K562 (cell line): Measurements from ENCODE around the gene ZBTB46. TPM values are rescaled to one million over a fixed set of nuclear protein-coding genes. Genes with fewer than 3 reads are reported as not detected.

ENCODE experiments used
- ATAC-seq: fragments of 200-7000 bp; cut with Tn5 transposase; 3 replicates; pipeline ENCODE4 v1.9.1; 2020; ENCODE audit warnings: moderate library complexity
- BruUV-seq: library from RNA; stranded (reverse); fragments of 400-500 nt; replicated peaks from 2 replicates; lab custom pipeline; 2021; lab: Mats Ljungman, UMichigan
- CTCF ChIA-PET: fragments of 300-600 bp; formaldehyde crosslinking; extraction: SDS; loops from one replicate; lab custom pipeline; 2021; ENCODE audit warnings: low intra/inter-chr PET ratio; lab: Yijun Ruan, JAX
- POLR2A ChIA-PET: fragments of 300-600, 350-650 bp; sonication (Branson Sonifier 250); formaldehyde crosslinking; extraction: SDS; loops from one replicate; lab custom pipeline; 2021; ENCODE audit warnings: antibody characterized with exemption, inconsistent platforms; lab: Yijun Ruan, JAX
- DNase-seq, 4 experiments: peaks; one replicate each; pipeline versions ENCODE4 v3.0.0 to v3.0.0-alpha.2; 2011 to 2018; ENCODE audit warnings: low spot score in 3 of 4, mixed read lengths in 3 of 4; ENCODE audit errors: extremely low read depth in 1 of 4
- FAIRE-seq: peaks from 2 replicates; lab custom pipeline; 2011; peaks lifted over from hg19 to GRCh38; lab: Jason Lieb, UNC
- H2AFZ ChIP-seq: 2 replicates; pipeline ENCODE4 v1.6.0; 2011; ENCODE audit warnings: low read depth, low read length, control low read depth, inconsistent platforms
- H3K27ac ChIP-seq: fragments of 200-600 bp; 3 replicates; pipeline ENCODE4 v1.8.0; 2011; ENCODE audit warnings: low read depth, mild to moderate bottlenecking, control low read depth, inconsistent platforms, low read length, moderate library complexity, mixed read lengths; ENCODE audit errors: extremely low read depth
- H3K27me3 ChIP-seq, 2 experiments: fragments of 300-600 bp in 1 of 2; 2 replicates in 1 of 2; 3 replicates in 1 of 2; pipeline versions ENCODE4 v1.6.0 to v1.8.0; 2011; ENCODE audit warnings: inconsistent platforms in 2 of 2, low read length in 2 of 2, mild to moderate bottlenecking in 1 of 2, mixed read lengths in 1 of 2, moderate library complexity in 1 of 2; ENCODE audit not compliant: control insufficient read depth in 2 of 2, insufficient read depth in 2 of 2
- H3K36me3 ChIP-seq: fragments of 300-600 bp; 3 replicates; pipeline ENCODE4 v1.8.0; 2011; ENCODE audit warnings: mild to moderate bottlenecking, low read length, inconsistent platforms; ENCODE audit not compliant: control insufficient read depth, insufficient read depth
- H3K4me1 ChIP-seq, 2 experiments: fragments of 200-600 bp in 1 of 2; replicated peaks in 1 of 2; 2 replicates in 1 of 2; 3 replicates in 1 of 2; pipeline versions ENCODE4 v1.5.1 to v1.8.0; 2011; ENCODE audit warnings: inconsistent platforms in 2 of 2, low read length in 2 of 2, mild to moderate bottlenecking in 1 of 2, mixed read lengths in 1 of 2, moderate library complexity in 1 of 2; ENCODE audit not compliant: control insufficient read depth in 2 of 2, insufficient read depth in 2 of 2
- H3K4me2 ChIP-seq: 2 replicates; pipeline ENCODE4 v1.6.1; 2011; ENCODE audit warnings: low read length, control low read depth, inconsistent platforms, mixed read lengths; ENCODE audit not compliant: insufficient read depth
- H3K4me3 ChIP-seq: fragments of 200-600 bp; sonication (generic), shearing (Covaris generic); 2 replicates; pipeline ENCODE4 v1.5.1; 2016; ENCODE audit warnings: control low read depth, inconsistent platforms
- H3K79me2 ChIP-seq: fragments of 200-600 bp; 3 replicates; pipeline ENCODE4 v1.8.0; 2011; ENCODE audit warnings: low read length, inconsistent platforms; ENCODE audit not compliant: control insufficient read depth, insufficient read depth
- H3K9ac ChIP-seq, 2 experiments: 2 replicates each; pipeline versions ENCODE4 v1.6.0 to v1.6.1; 2011; ENCODE audit warnings: low read depth in 2 of 2, low read length in 2 of 2, control low read depth in 1 of 2, inconsistent platforms in 1 of 2, mild to moderate bottlenecking in 1 of 2, mixed read lengths in 1 of 2; ENCODE audit not compliant: insufficient read depth in 1 of 2
- H3K9me1 ChIP-seq: one replicate; pipeline ENCODE4 v1.6.0; 2011; ENCODE audit warnings: inconsistent platforms, mild to moderate bottlenecking, low read length, moderate library complexity; ENCODE audit not compliant: control insufficient read depth, insufficient read depth
- H3K9me3 ChIP-seq: replicated peaks from 2 replicates; pipeline ENCODE4 v1.5.1; 2011; ENCODE audit warnings: low read depth, low read length, inconsistent platforms; ENCODE audit not compliant: control insufficient read depth, insufficient read depth
- H4K20me1 ChIP-seq: replicated peaks from 2 replicates; pipeline ENCODE4 v1.6.1; 2011; ENCODE audit warnings: low read length, inconsistent platforms, mixed read lengths; ENCODE audit not compliant: control insufficient read depth, insufficient read depth
- KDM4B ChIP-seq, 2 experiments: fragments of 450-650 bp in 1 of 2; sonication (generic) in 1 of 2; IDR thresholded peaks; 2 replicates each; pipeline ENCODE4 v1.6.1; 2016 to 2017; ENCODE audit warnings: borderline replicate concordance in 2 of 2, antibody characterized with exemption in 1 of 2, low read depth in 1 of 2, mild to moderate bottlenecking in 1 of 2
- RFX1 ChIP-seq: fragments of 450-650 bp; IDR thresholded peaks from 2 replicates; pipeline ENCODE4 v1.6.1; 2016; ENCODE audit warnings: mild to moderate bottlenecking, moderate library complexity
- ZNF121 ChIP-seq: sonication (generic); formaldehyde crosslinking; conservative IDR thresholded peaks from 2 replicates; pipeline ENCODE4 v1.8.0; 2022; ENCODE audit warnings: missing genetic modification reagents
- ZNF175 ChIP-seq: fragments of 200-800 bp; sonication (Bioruptor generic); IDR thresholded peaks from 2 replicates; pipeline ENCODE4 v1.6.1; 2016; ENCODE audit warnings: low read depth, mild to moderate bottlenecking, missing genetic modification characterization, missing compliant biosample characterization
- WGBS: fragments of 100-300 bp; shearing (Covaris generic); methylation state at CpG from one replicate; pipeline ENCODE4 v1.1.6; 2016; ENCODE audit warnings: low coverage, mixed read lengths; ENCODE audit not compliant: insufficient coverage; ENCODE audit errors: missing lambda C conversion rate; 5-methylcytosine and 5-hydroxymethylcytosine counted together
- in situ Hi-C: fragments of 300-500 bp; cut with MboI; formaldehyde crosslinking; loops from 4 replicates; pipeline ENCODE4 v1.15.0; 2018; ENCODE audit warnings: inconsistent platforms, mixed read lengths
- intact Hi-C: fragments of 100-400 bp; cut with micrococcal nuclease; formaldehyde crosslinking; loops from 2 replicates; pipeline ENCODE4 v1.14.2; 2022
- polyA plus RNA-seq, 8 experiments: library from polyadenylated mRNA; depleted of rRNA in 4 of 8; stranded (reverse) in 5 of 8; unstranded in 3 of 8; fragments of >200 nt; fragmentation: Nextera tagmentation in 2 of 8; fragmentation: Illumina TruSeq in 1 of 8; extraction: Ambion mirVana in 2 of 8; extraction: Trizol in 1 of 8; gene quantifications; 2 replicates each; pipeline versions ENCODE4 v1.2.1 to v1.2.3, GENCODE V29; 2011 to 2014; ENCODE audit warnings: inconsistent platforms in 1 of 8, missing spikeins in 1 of 8
- total RNA-seq, 7 experiments: library from RNA; depleted of rRNA in 6 of 7; stranded (reverse); fragments of >200 nt in 6 of 7; fragmentation: Illumina TruSeq in 2 of 7; extraction: Trizol in 2 of 7; gene quantifications; 2 replicates each; pipeline versions ENCODE4 v1.2.1 to v1.2.3, GENCODE V29; 2011 to 2021; ENCODE audit warnings: low replicate concordance in 1 of 7
- TF ChIP-seq, protein P1 (sequence below): fragments of 250-450 bp; sonication (Bioruptor Pico); IDR thresholded peaks from 2 replicates; pipeline ENCODE4 v1.8.0; 2022; ENCODE audit warnings: moderate library complexity, mild to moderate bottlenecking, inconsistent platforms

ZBTB46 gene
- total and polyA plus RNA-seq, 9 of the 15 experiments (the other 6 are each of a cell fraction or from before 2014, with no cell fraction given): 0.29 to 4.1 (median 1.1) TPM

DNA sequence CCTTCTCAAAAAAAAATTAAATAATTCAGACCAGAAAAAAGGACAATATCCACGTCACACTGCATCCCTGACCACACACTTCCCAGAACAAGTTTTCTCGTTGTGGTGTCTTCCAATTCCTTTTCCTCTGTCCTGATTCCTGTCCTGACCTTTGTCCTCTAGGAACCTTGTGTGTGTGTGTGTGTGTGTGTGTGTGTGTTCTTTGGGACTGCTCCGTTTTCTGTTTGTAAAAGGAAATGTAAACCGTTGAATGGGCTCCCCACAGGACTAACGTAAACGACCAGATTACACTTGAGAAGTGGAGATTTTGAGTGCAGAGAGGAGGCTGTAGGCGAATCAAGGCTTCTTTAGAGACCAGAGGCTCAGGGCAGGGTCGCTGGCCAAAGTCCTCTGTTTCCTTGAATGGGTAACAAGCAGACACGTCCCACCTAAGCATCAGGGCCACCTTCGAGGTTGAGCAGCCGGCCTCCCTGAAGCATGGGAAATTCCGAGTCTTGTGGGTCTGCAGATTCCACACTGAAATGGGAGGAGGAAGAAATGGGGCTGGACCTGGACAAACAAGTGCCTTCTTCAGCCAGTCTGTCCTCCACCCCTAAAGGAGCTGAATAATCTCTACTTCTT lies 7.3 kb downstream of the ZBTB46 start:
- no peaks in the 10 kb centered on the region for H3K9me3 ChIP-seq
- FAIRE-seq (no peak), DNase-seq (no peak), ATAC-seq (no peak)
- H4K20me1 ChIP-seq: no peaks in the 10 kb centered on the region
- no peaks in the 10 kb centered on the region for H3K9me1 ChIP-seq
- no peak overlapping the region for H3K9ac ChIP-seq
- POLR2A ChIA-PET: no interaction called here
- intact Hi-C loops (no loop called here), in situ Hi-C loops (no loop called here)
- peaks cover 15 to 27% of the 10 kb centered on the region in 2 experiments for H3K4me1 ChIP-seq
- no peaks in the 10 kb centered on the region for H3K36me3 ChIP-seq
- no peak overlapping the region for H3K4me2 ChIP-seq
- CTCF ChIA-PET: no interaction called here
- peaks cover 0 to 14% of the 10 kb centered on the region in 2 experiments; a peak in 3 of 5 replicates for H3K27me3 ChIP-seq
- H3K27ac ChIP-seq: no peak overlapping the region
- no peak overlapping the region for H2AFZ ChIP-seq
- no peak for TF ChIP-seq KDM4B (IDR thresholded peaks at IDR 0.05; ENCODE audit: borderline replicate concordance in 2 of 2, low read depth in 1 of 2)
- TF ChIP-seq ZNF175: no peak
- no peak for TF ChIP-seq ZNF121 (CRISPR knock-in tag)
- TF ChIP-seq, protein P1, sequence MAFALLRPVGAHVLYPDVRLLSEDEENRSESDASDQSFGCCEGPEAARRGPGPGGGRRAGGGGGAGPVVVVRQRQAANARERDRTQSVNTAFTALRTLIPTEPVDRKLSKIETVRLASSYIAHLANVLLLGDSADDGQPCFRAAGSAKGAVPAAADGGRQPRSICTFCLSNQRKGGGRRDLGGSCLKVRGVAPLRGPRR (CRISPR knock-in tag): no peak
- TF ChIP-seq RFX1: no peak
- no TSS peak for BruUV-seq
- H3K4me3 ChIP-seq: no peak overlapping the region
- H3K79me2 ChIP-seq: no peaks in the 10 kb centered on the region
- 32% methylated on average over 12 of the region's 12 CpGs for WGBS
